RKO (cell line): ENCODE data around the gene SLIT1.

Experiments used
- DNase-seq: peaks from one replicate; pipeline ENCODE4 v3.0.0-alpha.2; 2016; ENCODE audit warnings: low spot score

The SLIT1 gene

DNA sequence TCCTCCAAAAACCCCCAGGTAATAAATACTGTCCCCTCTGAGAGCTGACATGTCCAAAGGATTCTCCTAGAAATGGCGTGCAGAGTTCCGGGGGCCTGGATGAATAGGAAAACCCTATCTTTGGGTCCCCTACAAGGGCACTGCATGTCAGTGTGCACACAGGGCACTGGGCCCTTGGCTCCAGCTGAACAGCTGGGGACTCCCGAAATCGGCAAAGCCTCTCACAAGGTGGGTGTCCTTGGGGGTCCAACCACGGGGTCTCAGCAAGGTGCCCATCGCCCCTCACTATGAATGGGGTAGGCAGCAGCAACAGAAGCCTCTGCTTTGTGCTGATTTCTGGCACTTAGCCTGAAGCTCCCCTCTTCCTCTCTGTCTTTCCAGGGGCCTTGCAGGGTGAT, 46.1 kb downstream of the SLIT1 start:
- DNase-seq, result no peak

DNA sequence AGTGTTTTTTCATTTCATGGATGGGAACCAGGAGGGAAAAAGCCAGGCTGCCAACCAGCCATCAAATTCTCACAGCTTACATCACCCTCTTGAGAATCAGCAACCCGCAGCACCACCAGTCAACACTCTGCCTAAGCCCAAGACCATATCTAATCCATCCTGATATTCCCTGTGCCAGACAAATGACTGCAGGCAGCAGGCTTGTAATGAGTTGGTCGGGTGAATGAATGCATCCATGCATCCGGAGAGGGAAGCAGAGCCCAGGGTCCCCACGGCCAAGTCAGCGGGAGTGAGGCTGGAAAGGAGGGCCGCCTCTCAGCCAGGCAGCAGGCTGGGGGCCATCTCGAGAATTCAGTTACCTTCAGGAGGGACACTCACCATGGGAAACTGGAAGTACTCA, 46.9 kb downstream of the SLIT1 start:
- no peak for DNase-seq

- no peak for DNase-seq
Observed at GRCh38 chr10:97138174-97138573, 47.6 kb downstream of the SLIT1 start.

DNA sequence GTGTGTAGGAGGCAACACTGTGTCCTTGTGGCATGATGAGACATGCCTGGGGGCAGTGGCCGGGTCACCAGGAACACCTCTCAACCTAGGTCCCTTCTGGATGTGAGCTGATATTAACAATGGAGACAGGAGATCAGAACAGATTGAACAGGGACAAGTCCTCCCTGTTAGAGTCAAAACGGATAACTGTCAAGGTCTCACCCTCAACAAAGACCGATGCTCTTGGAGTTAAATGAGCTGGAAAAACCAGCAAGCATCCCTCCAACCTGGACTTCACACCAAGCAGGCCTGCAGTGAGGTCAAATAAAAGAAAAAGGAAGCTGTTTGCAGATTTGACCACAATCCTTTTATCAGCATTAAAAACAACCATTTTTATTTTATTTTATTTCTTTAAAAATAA, 49.0 kb downstream of the SLIT1 start:
- DNase-seq, result no peak

GRCh38 chr10:97135464-97135863, 50.3 kb downstream of the SLIT1 start:
- no peak for DNase-seq

- no peak for DNase-seq
Observed at GRCh38 chr10:97134983-97135382, 50.8 kb downstream of the SLIT1 start.

DNA sequence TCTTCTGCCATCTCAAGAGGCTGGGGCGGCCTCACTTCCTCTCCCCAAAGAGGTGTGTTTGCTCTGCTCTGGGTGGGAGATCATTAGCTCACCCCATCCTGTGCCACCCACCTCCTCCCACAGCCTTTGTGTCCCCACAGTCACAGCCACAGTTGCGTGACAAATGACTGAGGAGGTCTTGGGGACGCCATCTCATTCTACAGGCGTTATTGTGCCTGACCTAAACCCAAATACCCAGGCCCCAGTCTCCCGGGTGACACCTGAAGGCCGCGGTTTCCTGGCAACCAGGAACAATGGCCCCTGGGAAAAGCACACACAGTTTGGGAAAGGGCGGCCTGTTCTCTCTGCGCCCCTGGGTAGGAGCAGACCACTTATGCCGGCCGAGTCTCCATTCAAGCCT, 51.6 kb downstream of the SLIT1 start:
- no peak for DNase-seq

- no peak for DNase-seq
Observed at GRCh38 chr10:97132273-97132672, 53.5 kb downstream of the SLIT1 start.

DNA sequence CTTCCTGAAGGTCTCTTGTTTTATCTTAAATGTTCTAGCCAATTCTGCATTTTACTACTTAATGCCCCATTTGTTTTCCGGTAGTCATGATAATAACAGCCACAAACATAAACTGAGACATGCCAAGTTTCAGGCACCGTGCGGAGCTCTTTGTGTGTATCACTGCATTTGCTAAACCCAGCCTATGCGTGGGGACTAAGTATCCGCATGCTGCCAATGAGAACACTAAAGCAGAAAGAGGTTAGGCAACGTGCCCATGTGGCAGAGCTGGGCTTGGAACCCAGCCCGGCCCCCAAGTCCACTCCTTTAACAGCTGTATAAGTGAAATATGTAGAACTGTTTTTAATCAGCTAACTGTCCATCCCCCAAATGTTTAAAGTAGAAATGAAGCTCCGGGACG, 54.1 kb downstream of the SLIT1 start:
- DNase-seq, result no peak

DNA sequence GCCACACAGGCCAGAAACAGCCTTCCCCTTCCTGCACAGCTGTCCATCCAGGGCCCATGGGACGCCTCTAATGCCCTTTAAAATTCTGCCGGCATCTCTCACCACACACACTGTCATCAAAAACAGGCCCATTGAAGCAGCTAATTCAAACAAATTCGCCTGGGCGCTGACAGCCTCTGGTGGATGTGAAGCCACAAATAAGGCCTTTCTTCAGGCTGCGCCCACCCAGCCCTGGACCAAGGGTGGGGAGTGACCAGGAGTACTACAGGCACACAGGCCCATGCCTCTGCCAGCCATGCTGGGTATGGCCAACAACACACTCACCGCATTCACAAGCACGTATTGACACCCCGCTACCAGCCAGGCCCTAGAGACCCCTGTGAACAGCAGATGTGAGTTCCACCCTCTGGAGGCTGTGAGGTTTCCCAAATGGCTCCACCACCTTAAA, 54.6 kb downstream of the SLIT1 start:
- DNase-seq, result no peak

GRCh38 chr10:97129666-97130065, 56.1 kb downstream of the SLIT1 start:
- DNase-seq, result no peak

DNA sequence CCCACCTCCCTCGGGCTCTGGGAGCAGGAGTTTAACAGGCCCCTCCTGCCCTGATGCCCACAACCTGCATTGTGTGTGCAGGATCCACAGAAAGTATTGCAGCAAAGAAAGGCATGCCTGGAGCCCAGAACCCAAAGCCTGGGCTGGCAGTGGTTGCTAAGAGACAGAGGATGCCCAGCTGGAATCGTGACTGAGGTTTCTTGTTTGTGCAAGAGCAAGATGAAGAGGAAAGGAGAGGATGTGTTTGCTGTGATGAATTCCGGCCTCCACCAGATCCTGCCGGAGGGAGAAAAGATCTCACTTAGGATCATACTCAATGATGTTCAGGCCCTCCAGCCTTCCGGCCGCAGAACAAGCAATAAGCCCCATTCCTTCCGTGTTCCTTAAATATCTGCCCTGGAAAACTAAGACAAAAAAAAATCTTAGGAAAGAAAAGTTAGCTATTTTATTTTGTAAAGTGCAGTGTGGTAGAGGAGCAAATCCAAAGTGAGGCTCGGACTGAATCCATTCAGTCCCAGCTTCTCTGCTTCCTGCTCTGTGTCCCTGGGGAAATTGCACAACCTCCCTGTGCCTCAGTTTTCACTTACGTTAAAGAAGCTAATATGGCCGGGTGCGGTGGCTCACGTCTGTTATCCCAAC, 57.1 kb downstream of the SLIT1 start:
- DNase-seq, result no peak

- DNase-seq, result no peak
Observed at GRCh38 chr10:97128039-97128492, 57.7 kb downstream of the SLIT1 start.

DNA sequence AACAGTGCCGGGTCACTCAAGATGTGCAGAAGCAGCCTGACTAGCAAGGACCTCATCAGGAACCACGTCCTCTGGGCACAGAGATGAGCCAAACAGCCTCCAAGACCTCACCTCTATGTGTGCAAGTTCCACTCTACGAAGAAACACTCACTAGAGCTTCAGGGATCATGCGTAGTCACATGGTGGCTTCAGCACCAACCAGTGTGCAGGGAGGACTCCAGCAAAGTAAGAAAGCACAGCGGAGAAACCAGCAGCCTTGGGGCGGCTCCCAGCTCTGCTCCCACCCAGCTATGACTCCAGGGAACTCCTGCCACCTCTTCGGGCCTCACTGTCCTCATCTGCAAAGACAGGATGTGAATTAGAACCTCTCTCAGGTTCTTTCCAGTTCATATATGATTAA, 58.2 kb downstream of the SLIT1 start:
- DNase-seq, result no peak

GRCh38 chr10:97124211-97124610, 61.5 kb downstream of the SLIT1 start:
- DNase-seq, result no peak

DNA sequence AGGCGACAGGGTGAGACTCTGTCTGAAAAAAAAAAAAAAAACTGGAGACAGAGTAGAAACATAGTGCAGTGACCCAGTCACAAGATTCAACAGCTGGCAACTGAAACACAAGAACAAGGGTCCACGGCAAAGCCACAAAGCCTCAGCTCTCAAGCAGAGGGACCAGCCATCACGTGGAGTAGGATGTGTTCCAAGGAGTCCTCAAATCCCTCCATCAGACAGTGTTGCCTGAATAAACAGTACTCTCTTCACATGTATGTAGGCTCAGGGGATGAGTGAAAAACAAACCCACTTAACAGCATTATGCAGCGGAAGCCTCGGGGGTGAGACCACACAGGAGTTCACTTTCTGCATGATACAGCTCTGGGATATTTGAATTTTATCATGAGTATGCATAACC, 62.0 kb downstream of the SLIT1 start:
- DNase-seq, result no peak

GRCh38 chr10:97121041-97121440, 64.7 kb downstream of the SLIT1 start:
- DNase-seq, result no peak

DNA sequence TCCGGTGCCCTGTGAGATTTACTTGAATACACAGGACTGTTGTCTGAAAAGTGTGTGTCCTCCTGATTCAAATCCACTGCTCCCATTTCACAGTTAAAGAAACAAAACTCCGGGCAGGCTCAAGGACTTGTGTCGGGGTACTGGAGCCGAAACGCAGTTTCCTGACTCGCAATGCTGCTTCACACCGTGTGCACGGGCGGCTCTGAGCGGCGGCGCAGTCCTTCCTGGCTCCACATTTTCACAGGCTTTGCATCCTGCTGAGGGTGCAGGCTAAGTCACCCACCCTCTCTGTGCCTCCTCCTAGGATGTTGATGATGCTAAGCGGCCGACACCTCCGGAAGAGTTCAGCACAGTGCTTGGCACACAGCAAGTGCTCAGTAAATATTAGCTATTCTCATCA, 65.4 kb downstream of the SLIT1 start:
- DNase-seq, result no peak

- no peak for DNase-seq
Observed at GRCh38 chr10:97119058-97119745, 66.6 kb downstream of the SLIT1 start.

DNA sequence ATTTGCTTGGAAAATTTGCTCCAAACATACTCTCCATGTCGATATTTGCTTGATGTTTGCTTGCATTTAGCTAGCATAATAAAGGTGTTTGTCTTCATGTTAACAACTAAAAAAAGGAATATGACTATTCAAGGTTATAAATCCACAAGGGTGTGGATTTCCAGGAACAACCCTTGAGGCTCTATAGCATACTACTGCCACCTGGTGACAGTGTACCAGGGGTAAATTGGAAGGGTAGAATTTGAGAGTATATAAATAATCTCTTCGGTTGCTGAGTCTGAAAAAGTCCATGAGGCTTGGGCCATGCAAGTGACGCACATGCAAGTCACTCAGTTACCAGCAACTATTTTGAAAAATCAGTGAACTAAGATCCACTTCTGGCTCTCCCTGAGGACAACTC, 68.4 kb downstream of the SLIT1 start:
- DNase-seq, result peak; percentile 49

- no peak for DNase-seq
Observed at GRCh38 chr10:97116462-97117162, 69.1 kb downstream of the SLIT1 start.

DNA sequence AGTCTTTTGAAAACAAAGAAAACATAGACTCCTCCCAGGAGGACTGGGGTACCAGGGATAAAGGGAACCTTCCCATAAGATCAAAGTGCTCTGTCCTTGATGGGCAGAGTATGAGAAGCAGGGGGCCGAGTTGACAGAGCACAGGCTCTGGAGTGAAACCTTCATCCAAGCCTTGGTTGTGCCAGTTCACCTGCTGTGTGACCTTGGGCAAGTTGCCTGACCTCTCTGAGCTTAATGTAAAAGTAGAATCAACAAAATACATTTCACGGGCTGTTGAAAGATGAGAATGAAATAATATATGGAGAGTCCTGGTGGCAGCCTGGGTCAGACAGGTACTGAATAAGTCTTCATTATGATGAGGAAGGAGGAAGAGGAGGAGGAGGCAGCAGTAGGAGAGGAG, 69.9 kb downstream of the SLIT1 start:
- DNase-seq, result no peak

DNA sequence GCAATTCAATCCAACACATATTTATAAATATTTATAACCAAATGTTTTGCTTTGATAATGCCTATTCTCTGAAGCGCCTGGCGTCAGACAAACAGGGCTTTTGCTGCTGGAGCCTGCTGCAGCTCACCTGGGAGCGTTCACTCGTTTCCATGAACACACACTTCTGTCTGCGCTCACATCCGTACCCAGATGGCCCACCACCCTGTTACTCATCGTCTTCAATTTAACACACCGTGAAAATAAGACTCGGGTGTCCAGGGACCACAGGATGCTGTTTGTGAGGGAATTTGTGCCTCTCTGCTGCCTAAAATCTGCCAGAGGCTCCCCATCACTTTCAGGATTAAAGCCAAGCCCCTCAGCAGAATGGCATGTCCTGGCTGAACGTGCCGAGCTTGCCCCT, 74.1 kb downstream of the SLIT1 start:
- DNase-seq, result no peak
